ENCODE data around the gene NMNAT2. TPM values are rescaled to one million over a fixed set of nuclear protein-coding genes. Genes with fewer than 3 reads are reported as not detected.
A peak's percentile ranks its signal among the peaks of the same experiment; 100 is the strongest.

NMNAT2 gene
- total RNA-seq, 1 experiment from 2014 or later, result 11.4 TPM

- H4K8ac ChIP-seq (replicated peaks; ENCODE audit: insufficient read length, low read depth, low read length), result no peak overlapping the region
- no peak for DNase-seq
- H2BK5ac ChIP-seq (ENCODE audit: insufficient read length, low read length), result no peak overlapping the region
- no CpG with 5 or more reads among the region's 6 CpGs for WGBS (ENCODE audit: extremely low coverage, insufficient read length, low lambda C conversion rate)
- peak overlapping the region; percentile 86 to 94 for H3K4me3 Mint-ChIP-seq
- no peak overlapping the region for H4K5ac ChIP-seq (ENCODE audit: insufficient read length, low read depth, low read length)
- H2AFZ ChIP-seq (ENCODE audit: low read length), result no peak overlapping the region
- H4K20me1 ChIP-seq (ENCODE audit: control insufficient read depth, insufficient read depth, insufficient read length), result no peaks in the 10 kb centered on the region
- no peak overlapping the region for H2BK15ac ChIP-seq (ENCODE audit: low read depth, low read length)
- no peak for TF ChIP-seq CTCF (conservative IDR thresholded peaks at IDR 0.05)
- H3K23me2 ChIP-seq (ENCODE audit: insufficient read length, low read depth, low read length, poor library complexity, severe bottlenecking), result peaks cover 14% of the 10 kb centered on the region
- no peak overlapping the region for H3K27ac ChIP-seq (ENCODE audit: insufficient read length, low read depth, low read length)
- H2BK12ac ChIP-seq (ENCODE audit: insufficient read length, low read depth, low read length), result no peak overlapping the region
- H3T11ph ChIP-seq (ENCODE audit: low read length), result no peak overlapping the region
- no peak overlapping the region for H2AK5ac ChIP-seq (ENCODE audit: insufficient read length, low read length)
- H3K27me3 Mint-ChIP-seq (ENCODE audit: low read depth), result peaks cover 41% of the 10 kb centered on the region
- H3K9me3 Mint-ChIP-seq, result no peaks in the 10 kb centered on the region
- H3K27me3 ChIP-seq (ENCODE audit: insufficient read depth, low read length), result no peaks in the 10 kb centered on the region; the same call in 1 of the 2 replicates
- H3K4me2 ChIP-seq (ENCODE audit: insufficient read depth, insufficient read length, low read length), result peak overlapping the region; percentile 63
- H3K4ac ChIP-seq (ENCODE audit: low read depth, low read length), result no peak overlapping the region
- H3K79me1 ChIP-seq (ENCODE audit: insufficient read depth, low read depth, low read length, poor library complexity, severe bottlenecking), result no peaks in the 10 kb centered on the region
- H3K9me3 ChIP-seq (ENCODE audit: control insufficient read depth, low read depth, low read length), result no peaks in the 10 kb centered on the region
- no peaks in the 10 kb centered on the region for H3K36me3 Mint-ChIP-seq (ENCODE audit: insufficient read depth in 1 of 3, low read depth in 3 of 3)
- H3K9ac ChIP-seq (ENCODE audit: extremely low read depth, insufficient read length, low read length), result no peak overlapping the region
- no peak overlapping the region for H3K18ac ChIP-seq (ENCODE audit: insufficient read length, low read depth, low read length)
- H2BK20ac ChIP-seq (ENCODE audit: low read depth, low read length, poor library complexity, severe bottlenecking), result no peak overlapping the region
- H3K4me1 Mint-ChIP-seq, result peaks cover 37 to 38% of the 10 kb centered on the region in 2 experiments
- H3K27ac Mint-ChIP-seq, result peak overlapping the region in 1 of 3 experiments; percentile 47; a peak in 1 of 7 replicates
- H4K91ac ChIP-seq (ENCODE audit: insufficient read length, low read depth, low read length), result no peak overlapping the region
- no peak overlapping the region for H3K23ac ChIP-seq (ENCODE audit: insufficient read length, low read depth, low read length)
- H2BK120ac ChIP-seq (ENCODE audit: low read depth, low read length, poor library complexity, severe bottlenecking), result no peak overlapping the region
- no peaks in the 10 kb centered on the region for H3K79me2 ChIP-seq (ENCODE audit: insufficient read depth, low read length)
- H3K4me1 ChIP-seq (ENCODE audit: insufficient read depth, low read length), result no peaks in the 10 kb centered on the region; the same call in 1 of the 2 replicates
- H3K56ac ChIP-seq (ENCODE audit: insufficient read length, low read depth, low read length), result no peak overlapping the region
- H3K14ac ChIP-seq (ENCODE audit: insufficient read depth, low read length), result no peak overlapping the region
Measured at GRCh38 chr1:183418696-183419095, 516 bp upstream of the NMNAT2 start.
